ENCODE data around the gene SND1. TPM values are rescaled to one million over a fixed set of nuclear protein-coding genes. Genes with fewer than 3 reads are reported as not detected.
A peak's percentile ranks its signal among the peaks of the same experiment; 100 is the strongest.

SND1 gene
- total and polyA plus RNA-seq, 7 experiments from 2014 or later = 68.6 to 253 (median 137) TPM

DNA sequence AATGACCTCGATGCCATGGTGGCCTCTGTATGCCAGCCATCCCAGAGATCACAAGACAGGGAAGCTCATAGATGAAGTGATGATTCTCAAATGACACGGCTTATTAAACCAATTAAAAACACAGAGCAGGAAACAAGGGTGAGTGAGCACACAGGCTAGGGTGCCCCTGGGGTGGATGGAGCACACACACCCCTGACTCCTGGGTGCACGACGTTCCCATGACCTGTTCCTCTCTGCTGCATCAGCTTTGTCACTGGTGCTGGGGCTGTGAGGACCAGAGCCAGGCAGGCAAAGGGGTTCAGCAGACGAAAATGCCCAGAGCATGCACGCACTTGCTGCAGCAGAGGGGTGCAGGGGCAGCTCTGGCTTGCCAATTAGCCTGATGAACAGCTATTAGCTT lies 465.7 kb downstream of the SND1 start:
- no peak for DNase-seq
- H3K27me3 Mint-ChIP-seq = peaks cover 0 to 13% (median 0%) of the 10 kb centered on the region in 5 donors
- ChIA-PET POLR2A (no interaction called here), CTCF (interaction anchor here (0.6 kb wide), 1 partner anchor 17 kb away, joined by 3 read pairs; no protein-coding TSS in a partner anchor)
- H3K4me1 Mint-ChIP-seq = peaks cover 0 to 40% (median 16%) of the 10 kb centered on the region in 7 donors
- no peak overlapping the region for H3K27ac Mint-ChIP-seq
- Histone ChIP-seq H3K4me1 (ENCODE audit: control insufficient read depth in 2 of 2, insufficient read depth in 2 of 2, low read length in 2 of 2) (peaks cover 0 to 4% of the 10 kb centered on the region in 2 donors), H3K27ac (ENCODE audit: low read depth, low read length) (no peak overlapping the region), H3K36me3 (ENCODE audit: control insufficient read depth in 2 of 3, insufficient read depth in 3 of 3, low read length in 3 of 3) (no peaks in the 10 kb centered on the region), H3K27me3 (ENCODE audit: control insufficient read depth in 2 of 2, insufficient read depth in 2 of 2, low read length in 2 of 2) (no peaks in the 10 kb centered on the region), H3K4me3 (ENCODE audit: low read length) (no peak overlapping the region), H3K9me3 (ENCODE audit: control insufficient read depth in 2 of 3, low read length in 3 of 3) (no peaks in the 10 kb centered on the region)
- no peak for ATAC-seq
- H3K4me3 Mint-ChIP-seq = no peak overlapping the region
- H3K36me3 Mint-ChIP-seq = no peaks in the 10 kb centered on the region
- intact Hi-C loops (cut with micrococcal nuclease) = no loop called here
- peaks cover 0 to 2% (median 0%) of the 10 kb centered on the region in 11 donors for H3K9me3 Mint-ChIP-seq

GRCh38 chr7:128119036-128119435 lies 467.0 kb downstream of the SND1 start:
- Mint-ChIP-seq H3K36me3 (no peaks in the 10 kb centered on the region), H3K9me3 (peaks cover 0 to 2% (median 0%) of the 10 kb centered on the region in 11 donors), H3K4me3 (no peak overlapping the region), H3K4me1 (peaks cover 0 to 35% (median 8%) of the 10 kb centered on the region in 7 donors), H3K27ac (no peak overlapping the region), H3K27me3 (peaks cover 0 to 18% (median 0%) of the 10 kb centered on the region in 5 donors)
- no peak for ATAC-seq
- ChIA-PET POLR2A (no interaction called here), CTCF (no interaction called here)
- Histone ChIP-seq H3K4me1 (ENCODE audit: control insufficient read depth in 2 of 2, insufficient read depth in 2 of 2, low read length in 2 of 2) (no peaks in the 10 kb centered on the region), H3K27me3 (ENCODE audit: control insufficient read depth in 2 of 2, insufficient read depth in 2 of 2, low read length in 2 of 2) (no peaks in the 10 kb centered on the region), H3K4me3 (ENCODE audit: low read length) (no peak overlapping the region), H3K36me3 (ENCODE audit: control insufficient read depth in 2 of 3, insufficient read depth in 3 of 3, low read length in 3 of 3) (no peaks in the 10 kb centered on the region), H3K9me3 (ENCODE audit: control insufficient read depth in 2 of 3, low read length in 3 of 3) (no peaks in the 10 kb centered on the region), H3K27ac (ENCODE audit: low read depth, low read length) (no peak overlapping the region)
- intact Hi-C loops (cut with micrococcal nuclease) = no loop called here
- no peak for DNase-seq

DNA sequence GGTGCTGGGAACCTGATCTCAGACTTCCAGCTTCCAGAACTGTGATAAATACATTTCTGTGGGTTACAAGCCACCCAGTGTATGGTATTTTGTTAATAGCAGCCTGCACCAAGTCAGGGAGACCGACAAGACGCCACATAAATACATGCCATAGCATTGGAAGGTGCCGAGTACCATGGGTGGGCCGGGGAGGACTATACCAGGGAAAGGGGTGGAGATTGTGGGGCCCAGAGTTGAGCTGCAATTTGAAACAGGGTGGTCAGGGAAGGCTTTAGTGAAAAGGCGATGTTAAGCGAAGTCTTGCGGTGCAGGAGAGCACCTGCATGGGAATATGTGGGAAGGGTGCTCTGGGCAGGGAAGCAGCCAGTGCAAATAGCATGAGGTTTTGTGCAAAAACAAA lies 468.1 kb downstream of the SND1 start:
- Histone ChIP-seq H3K27me3 (ENCODE audit: control insufficient read depth in 2 of 2, insufficient read depth in 2 of 2, low read length in 2 of 2) (no peaks in the 10 kb centered on the region), H3K36me3 (ENCODE audit: control insufficient read depth in 2 of 3, insufficient read depth in 3 of 3, low read length in 3 of 3) (no peaks in the 10 kb centered on the region), H3K4me1 (ENCODE audit: control insufficient read depth in 2 of 2, insufficient read depth in 2 of 2, low read length in 2 of 2) (no peaks in the 10 kb centered on the region), H3K27ac (ENCODE audit: low read depth, low read length) (no peak overlapping the region), H3K4me3 (ENCODE audit: low read length) (no peak overlapping the region), H3K9me3 (ENCODE audit: control insufficient read depth in 2 of 3, low read length in 3 of 3) (no peaks in the 10 kb centered on the region)
- peaks cover 0 to 2% (median 0%) of the 10 kb centered on the region in 11 donors for H3K9me3 Mint-ChIP-seq
- peaks cover 0 to 17% (median 0%) of the 10 kb centered on the region in 5 donors for H3K27me3 Mint-ChIP-seq
- ChIA-PET POLR2A (interaction anchor here (1.0 kb wide), 1 partner anchor 9 kb away, joined by 3 read pairs; no protein-coding TSS in a partner anchor), CTCF (interaction anchor here (0.6 kb wide), 1 partner anchor 51 kb away, joined by 3 read pairs; no protein-coding TSS in a partner anchor)
- intact Hi-C loops (cut with micrococcal nuclease) = no loop called here
- no peak overlapping the region for H3K4me3 Mint-ChIP-seq
- no peaks in the 10 kb centered on the region for H3K36me3 Mint-ChIP-seq
- ATAC-seq (no peak), DNase-seq (no peak)
- H3K4me1 Mint-ChIP-seq = peaks cover 3 to 37% (median 10%) of the 10 kb centered on the region in 7 donors
- H3K27ac Mint-ChIP-seq = peak overlapping the region in 1 of 9 donors; percentile 28

DNA sequence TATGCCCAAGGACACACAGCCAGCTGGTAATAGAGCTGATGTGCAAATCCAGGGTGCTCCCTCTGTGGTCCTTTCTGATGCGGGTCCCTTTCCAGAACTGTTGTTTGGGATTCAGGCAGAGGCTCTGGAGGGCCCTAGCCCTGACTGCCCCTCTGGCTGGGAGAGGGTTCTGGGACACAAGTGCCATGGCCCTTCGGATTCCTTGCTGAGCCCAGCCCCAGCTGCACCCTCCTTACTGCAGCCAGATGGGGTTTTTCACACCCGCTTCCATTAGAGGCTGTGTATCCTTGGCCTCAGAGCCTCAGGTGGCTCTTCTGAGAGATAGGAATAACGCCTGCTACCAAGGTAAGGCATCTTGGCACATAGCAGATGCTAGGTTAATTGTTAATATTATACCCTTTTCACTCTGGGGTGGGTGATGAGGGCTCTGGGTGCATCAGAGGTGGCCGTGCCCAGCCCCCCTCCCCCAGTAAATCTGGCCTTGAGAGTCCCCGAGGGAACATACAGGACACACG lies 469.0 kb downstream of the SND1 start:
- Histone ChIP-seq H3K4me3 (ENCODE audit: low read length) (no peak overlapping the region), H3K27ac (ENCODE audit: low read depth, low read length) (no peak overlapping the region), H3K9me3 (ENCODE audit: control insufficient read depth in 2 of 3, low read length in 3 of 3) (no peaks in the 10 kb centered on the region), H3K4me1 (ENCODE audit: control insufficient read depth in 2 of 2, insufficient read depth in 2 of 2, low read length in 2 of 2) (no peaks in the 10 kb centered on the region), H3K27me3 (ENCODE audit: control insufficient read depth in 2 of 2, insufficient read depth in 2 of 2, low read length in 2 of 2) (no peaks in the 10 kb centered on the region), H3K36me3 (ENCODE audit: control insufficient read depth in 2 of 3, insufficient read depth in 3 of 3, low read length in 3 of 3) (no peaks in the 10 kb centered on the region)
- DNase-seq (no peak), ATAC-seq (no peak)
- CTCF ChIA-PET = interaction anchor here (0.8 kb wide), 1 partner anchor 70 kb away, joined by 3 read pairs; no protein-coding TSS in a partner anchor
- peaks cover 0 to 20% (median 0%) of the 10 kb centered on the region in 5 donors for H3K27me3 Mint-ChIP-seq
- H3K4me3 Mint-ChIP-seq = peak overlapping the region in 1 of 10 donors; percentile 34
- H3K27ac Mint-ChIP-seq = no peak overlapping the region
- no peaks in the 10 kb centered on the region for H3K36me3 Mint-ChIP-seq
- intact Hi-C loops (cut with micrococcal nuclease) = no loop called here
- POLR2A ChIA-PET = no interaction called here
- H3K4me1 Mint-ChIP-seq = peaks cover 3 to 39% (median 13%) of the 10 kb centered on the region in 7 donors
- H3K9me3 Mint-ChIP-seq = peaks cover 0 to 2% (median 0%) of the 10 kb centered on the region in 11 donors

DNA sequence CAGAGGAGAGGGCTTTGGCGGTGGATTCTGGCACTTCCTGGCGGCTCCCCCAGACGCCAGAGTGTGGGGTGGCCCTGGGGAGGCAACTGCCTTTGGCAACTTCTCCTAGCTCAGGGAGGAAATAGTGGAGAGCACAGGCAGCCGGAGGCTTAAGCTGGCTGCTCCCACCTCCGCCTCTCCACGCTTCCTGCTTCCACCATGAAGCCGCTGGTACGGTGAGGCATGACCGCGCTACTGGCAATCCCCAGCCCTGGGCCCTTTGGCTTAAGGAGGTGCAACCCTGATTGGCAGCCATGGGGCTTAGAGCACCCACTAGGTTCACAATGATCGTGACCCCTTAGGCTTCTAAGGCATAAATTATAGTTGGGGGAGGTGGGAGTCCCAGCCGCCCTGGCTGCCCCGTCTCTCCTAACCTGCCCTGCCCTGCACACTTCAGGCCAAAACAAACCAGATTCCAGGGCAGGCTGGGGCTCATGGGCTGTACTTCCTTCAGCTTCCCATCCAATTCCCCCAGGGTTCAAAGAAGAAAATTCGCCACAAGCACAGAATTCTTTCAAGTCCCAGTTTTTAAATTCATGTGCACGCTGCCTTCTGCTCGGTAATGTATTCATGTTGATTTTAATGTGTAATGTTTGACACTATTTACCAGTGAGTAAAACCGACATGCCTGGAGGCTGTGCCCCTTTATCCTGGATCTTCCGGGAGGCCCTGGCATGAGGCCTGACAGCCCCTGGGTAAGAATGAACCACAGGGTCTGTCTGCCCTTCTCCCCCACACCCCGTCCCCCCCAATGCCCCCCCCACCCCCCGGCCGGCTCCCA lies 469.9 kb downstream of the SND1 start:
- ATAC-seq = peak; percentile 66
- no peaks in the 10 kb centered on the region for H3K36me3 Mint-ChIP-seq
- ChIA-PET POLR2A (no interaction called here), CTCF (interaction anchor here (0.8 kb wide), 1 partner anchor 71 kb away, joined by 3 read pairs; no protein-coding TSS in a partner anchor)
- peaks cover 0 to 2% (median 0%) of the 10 kb centered on the region in 11 donors for H3K9me3 Mint-ChIP-seq
- intact Hi-C loops (cut with micrococcal nuclease) = no loop called here
- H3K27me3 Mint-ChIP-seq = peaks cover 0 to 24% (median 0%) of the 10 kb centered on the region in 5 donors
- H3K4me3 Mint-ChIP-seq = peak overlapping the region in 1 of 10 donors; percentile 34
- H3K4me1 Mint-ChIP-seq = peaks cover 3 to 39% (median 13%) of the 10 kb centered on the region in 7 donors
- no peak overlapping the region for H3K27ac ChIP-seq (ENCODE audit: low read depth, low read length)
- no peaks in the 10 kb centered on the region for H3K36me3 ChIP-seq (ENCODE audit: control insufficient read depth in 2 of 3, insufficient read depth in 3 of 3, low read length in 3 of 3)
- no peaks in the 10 kb centered on the region for H3K9me3 ChIP-seq (ENCODE audit: control insufficient read depth in 2 of 3, low read length in 3 of 3)
- peak overlapping the region in 1 of 9 donors; percentile 37 for H3K27ac Mint-ChIP-seq
- H3K4me3 ChIP-seq (ENCODE audit: low read length) = no peak overlapping the region
- no peaks in the 10 kb centered on the region for H3K4me1 ChIP-seq (ENCODE audit: control insufficient read depth in 2 of 2, insufficient read depth in 2 of 2, low read length in 2 of 2)
- DNase-seq = no peak
- H3K27me3 ChIP-seq (ENCODE audit: control insufficient read depth in 2 of 2, insufficient read depth in 2 of 2, low read length in 2 of 2) = no peaks in the 10 kb centered on the region

DNA sequence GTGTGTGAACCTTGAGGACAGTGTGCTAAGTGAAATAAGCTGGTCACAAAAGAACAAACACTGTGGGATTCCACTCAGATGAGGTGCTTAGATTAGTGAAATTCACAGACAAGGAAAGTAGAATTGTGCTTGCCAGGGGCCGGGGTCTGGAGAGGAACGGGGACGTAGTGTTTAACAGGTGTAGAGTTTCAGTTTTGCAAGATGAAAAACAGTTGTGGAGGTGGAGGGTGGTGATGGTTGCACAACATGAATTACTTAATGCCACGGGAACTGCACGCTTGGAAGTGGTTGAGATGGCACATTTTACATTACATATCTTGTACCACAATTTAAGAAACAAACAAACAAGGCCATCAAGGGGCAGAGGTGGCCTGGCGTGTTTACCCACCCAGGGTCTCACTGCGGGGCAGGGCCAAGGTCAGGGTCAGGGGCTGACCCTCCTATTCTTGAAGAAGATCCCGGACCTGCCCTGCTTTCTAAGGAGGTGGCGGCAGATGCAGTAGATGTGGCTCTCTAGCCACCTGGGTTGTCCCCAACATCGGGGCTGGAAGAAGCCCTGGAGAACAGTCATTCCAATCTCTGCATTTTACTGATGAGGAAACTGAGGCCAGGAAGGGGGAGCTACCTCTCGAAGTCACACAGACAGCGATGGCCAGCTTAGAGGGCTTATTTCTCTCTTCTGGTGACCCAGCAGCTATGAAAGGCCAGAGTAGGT lies 470.7 kb downstream of the SND1 start:
- Histone ChIP-seq H3K27me3 (ENCODE audit: control insufficient read depth in 2 of 2, insufficient read depth in 2 of 2, low read length in 2 of 2) (no peaks in the 10 kb centered on the region), H3K27ac (ENCODE audit: low read depth, low read length) (no peak overlapping the region), H3K4me3 (ENCODE audit: low read length) (no peak overlapping the region), H3K36me3 (ENCODE audit: control insufficient read depth in 2 of 3, insufficient read depth in 3 of 3, low read length in 3 of 3) (no peaks in the 10 kb centered on the region), H3K9me3 (ENCODE audit: control insufficient read depth in 2 of 3, low read length in 3 of 3) (no peaks in the 10 kb centered on the region), H3K4me1 (ENCODE audit: control insufficient read depth in 2 of 2, insufficient read depth in 2 of 2, low read length in 2 of 2) (no peaks in the 10 kb centered on the region)
- no peak overlapping the region for H3K4me3 Mint-ChIP-seq
- H3K27ac Mint-ChIP-seq = peak overlapping the region in 2 of 9 donors; percentile 19 to 37
- CTCF ChIA-PET = interaction anchor here (0.6 kb wide), 1 partner anchor 565 kb away, joined by 3 read pairs; no protein-coding TSS in a partner anchor
- no peak for DNase-seq
- ATAC-seq = no peak
- H3K9me3 Mint-ChIP-seq = no peaks in the 10 kb centered on the region
- no peaks in the 10 kb centered on the region for H3K36me3 Mint-ChIP-seq
- POLR2A ChIA-PET = no interaction called here
- peaks cover 3 to 34% (median 13%) of the 10 kb centered on the region in 7 donors for H3K4me1 Mint-ChIP-seq
- intact Hi-C loops (cut with micrococcal nuclease) = no loop called here
- peaks cover 0 to 25% (median 0%) of the 10 kb centered on the region in 5 donors for H3K27me3 Mint-ChIP-seq
